Bronchial epithelial cell (primary cell): ENCODE results near the gene KLHDC8B. TPM values are rescaled to one million over a fixed set of nuclear protein-coding genes. Genes with fewer than 3 reads are reported as not detected.

ENCODE experiments used
- DNase-seq: peaks from one replicate; pipeline ENCODE4 v3.0.0-alpha.2; 2010; ENCODE audit warnings: low read depth
- FAIRE-seq: peaks from 2 replicates; lab custom pipeline; 2011; peaks lifted over from hg19 to GRCh38; lab: Jason Lieb, UNC
- H3K27me3 ChIP-seq: 2 replicates; pipeline ENCODE4 v1.5.1; 2011; ENCODE audit warnings: low read length; ENCODE audit not compliant: control insufficient read depth, insufficient read depth
- H3K36me3 ChIP-seq: 2 replicates; pipeline ENCODE4 v1.5.1; 2011; ENCODE audit warnings: low read length; ENCODE audit not compliant: control insufficient read depth, insufficient read depth
- H3K4me3 ChIP-seq: 2 replicates; pipeline ENCODE4 v1.5.1; 2011; ENCODE audit warnings: mild to moderate bottlenecking, low read depth, low read length, control low read depth
- total RNA-seq: library from RNA; depleted of rRNA; stranded (reverse); fragments of >200 nt; gene quantifications from 2 replicates; pipeline ENCODE4 v1.2.1, GENCODE V29; 2014
- TF ChIP-seq, protein P1 (sequence below): IDR thresholded peaks from 2 replicates; pipeline ENCODE4 v1.5.1; 2011; ENCODE audit warnings: mild to moderate bottlenecking, moderate library complexity, low read length, control low read depth, inconsistent platforms; ENCODE audit not compliant: insufficient read depth, severe bottlenecking

KLHDC8B gene
- total RNA-seq, 1 donor from 2014 or later: 37.9 TPM

DNA sequence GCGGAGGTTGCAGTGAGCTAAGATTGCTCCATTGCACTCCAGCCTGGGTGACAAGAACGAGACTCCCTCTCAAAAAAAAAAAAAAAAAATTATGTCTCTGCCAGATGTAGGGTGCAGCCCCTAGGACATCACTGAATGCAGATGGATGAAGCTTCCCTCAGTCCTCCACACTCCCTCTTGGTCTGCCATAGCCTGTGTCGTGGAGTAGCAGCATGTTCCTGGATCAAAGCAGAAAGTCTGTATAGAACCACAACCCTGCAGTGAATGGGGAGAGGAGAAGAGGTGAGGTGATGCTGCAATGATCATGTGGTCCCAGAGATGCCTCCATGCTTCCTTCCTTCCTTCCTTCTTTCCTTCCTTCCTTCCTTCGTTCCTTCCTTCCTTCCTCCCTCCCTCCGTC is 23.2 kb upstream of the KLHDC8B start:
- no peak overlapping the region for H3K4me3 ChIP-seq
- FAIRE-seq (no peak), DNase-seq (no peak)
- no peaks in the 10 kb centered on the region for H3K36me3 ChIP-seq
- no peaks in the 10 kb centered on the region for H3K27me3 ChIP-seq
- TF ChIP-seq, protein P1, sequence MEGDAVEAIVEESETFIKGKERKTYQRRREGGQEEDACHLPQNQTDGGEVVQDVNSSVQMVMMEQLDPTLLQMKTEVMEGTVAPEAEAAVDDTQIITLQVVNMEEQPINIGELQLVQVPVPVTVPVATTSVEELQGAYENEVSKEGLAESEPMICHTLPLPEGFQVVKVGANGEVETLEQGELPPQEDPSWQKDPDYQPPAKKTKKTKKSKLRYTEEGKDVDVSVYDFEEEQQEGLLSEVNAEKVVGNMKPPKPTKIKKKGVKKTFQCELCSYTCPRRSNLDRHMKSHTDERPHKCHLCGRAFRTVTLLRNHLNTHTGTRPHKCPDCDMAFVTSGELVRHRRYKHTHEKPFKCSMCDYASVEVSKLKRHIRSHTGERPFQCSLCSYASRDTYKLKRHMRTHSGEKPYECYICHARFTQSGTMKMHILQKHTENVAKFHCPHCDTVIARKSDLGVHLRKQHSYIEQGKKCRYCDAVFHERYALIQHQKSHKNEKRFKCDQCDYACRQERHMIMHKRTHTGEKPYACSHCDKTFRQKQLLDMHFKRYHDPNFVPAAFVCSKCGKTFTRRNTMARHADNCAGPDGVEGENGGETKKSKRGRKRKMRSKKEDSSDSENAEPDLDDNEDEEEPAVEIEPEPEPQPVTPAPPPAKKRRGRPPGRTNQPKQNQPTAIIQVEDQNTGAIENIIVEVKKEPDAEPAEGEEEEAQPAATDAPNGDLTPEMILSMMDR: no peak

DNA sequence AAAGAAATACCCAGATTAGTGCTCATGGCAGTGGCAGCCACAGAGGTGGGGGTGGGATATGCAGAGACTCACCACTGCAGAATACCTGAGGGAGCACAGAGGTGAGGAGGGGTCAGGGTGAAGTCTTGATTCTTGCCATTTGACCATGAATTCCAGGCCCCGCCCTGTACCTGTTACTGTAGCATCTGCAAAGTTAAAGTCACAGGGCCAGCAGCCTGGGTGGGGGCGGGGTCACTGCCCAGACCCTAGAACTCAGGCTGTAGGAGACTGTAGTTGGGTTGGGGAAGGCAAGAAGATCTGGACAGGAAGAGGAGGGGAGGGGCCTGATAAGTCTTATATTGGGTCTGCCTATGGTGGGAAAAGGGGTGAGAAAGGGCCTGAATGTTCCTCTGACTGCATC is 19.8 kb upstream of the KLHDC8B start:
- TF ChIP-seq, protein P1: no peak
- no peaks in the 10 kb centered on the region for H3K36me3 ChIP-seq
- FAIRE-seq (no peak), DNase-seq (no peak)
- H3K4me3 ChIP-seq: no peak overlapping the region
- H3K27me3 ChIP-seq: no peaks in the 10 kb centered on the region

DNA sequence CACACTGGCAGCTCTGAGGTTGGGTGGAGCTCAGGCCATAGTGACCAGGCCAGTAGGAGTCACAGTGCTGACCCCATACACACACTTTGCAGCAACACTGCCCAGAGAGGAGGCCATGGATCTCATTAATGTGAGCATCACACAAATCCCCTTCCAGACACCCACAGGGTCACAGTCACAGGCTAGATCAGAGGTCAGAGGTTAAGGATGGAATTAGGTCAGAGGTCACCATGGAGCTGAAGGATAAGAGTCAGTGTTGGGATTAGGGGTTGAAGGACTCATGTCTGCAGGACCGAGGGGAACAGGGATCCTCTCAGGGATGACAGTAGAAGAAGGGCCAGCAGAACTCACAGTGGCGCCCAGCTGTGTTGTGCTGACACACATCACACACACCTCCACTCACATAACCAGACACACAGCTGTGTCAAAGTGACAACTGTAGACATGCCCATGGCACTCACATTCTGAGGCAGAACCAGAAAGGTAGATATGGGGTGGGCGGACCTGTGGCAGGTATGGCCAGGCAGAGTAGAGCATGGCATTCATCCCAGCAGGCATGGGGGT is 18.0 kb upstream of the KLHDC8B start:
- FAIRE-seq: peak; percentile 40
- TF ChIP-seq, protein P1: no peak
- no peak for DNase-seq
- H3K36me3 ChIP-seq: no peaks in the 10 kb centered on the region
- no peak overlapping the region for H3K4me3 ChIP-seq
- H3K27me3 ChIP-seq: no peaks in the 10 kb centered on the region

DNA sequence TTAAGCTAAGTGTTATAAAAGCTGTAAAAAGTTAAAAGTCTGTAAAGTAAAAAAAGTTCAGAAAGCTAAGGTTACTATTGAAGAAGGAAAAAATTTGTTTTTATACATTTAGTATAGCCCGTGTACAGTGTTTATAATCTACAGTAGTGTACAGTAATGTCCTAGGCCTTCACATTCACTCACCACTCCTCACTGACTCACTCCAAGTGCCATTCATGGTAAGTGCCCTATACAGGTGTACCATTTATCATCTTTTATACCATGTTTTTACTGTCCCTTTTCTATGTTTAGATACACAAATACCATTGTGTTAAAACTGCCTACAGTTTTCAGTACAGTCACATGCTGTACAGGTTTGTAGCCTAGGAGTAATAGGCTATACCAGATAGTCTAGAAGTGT is 14.1 kb upstream of the KLHDC8B start:
- DNase-seq (peak; percentile 34), FAIRE-seq (no peak)
- peaks cover 3% of the 10 kb centered on the region for H3K36me3 ChIP-seq
- TF ChIP-seq, protein P1: no peak
- H3K27me3 ChIP-seq: no peaks in the 10 kb centered on the region
- no peak overlapping the region for H3K4me3 ChIP-seq

DNA sequence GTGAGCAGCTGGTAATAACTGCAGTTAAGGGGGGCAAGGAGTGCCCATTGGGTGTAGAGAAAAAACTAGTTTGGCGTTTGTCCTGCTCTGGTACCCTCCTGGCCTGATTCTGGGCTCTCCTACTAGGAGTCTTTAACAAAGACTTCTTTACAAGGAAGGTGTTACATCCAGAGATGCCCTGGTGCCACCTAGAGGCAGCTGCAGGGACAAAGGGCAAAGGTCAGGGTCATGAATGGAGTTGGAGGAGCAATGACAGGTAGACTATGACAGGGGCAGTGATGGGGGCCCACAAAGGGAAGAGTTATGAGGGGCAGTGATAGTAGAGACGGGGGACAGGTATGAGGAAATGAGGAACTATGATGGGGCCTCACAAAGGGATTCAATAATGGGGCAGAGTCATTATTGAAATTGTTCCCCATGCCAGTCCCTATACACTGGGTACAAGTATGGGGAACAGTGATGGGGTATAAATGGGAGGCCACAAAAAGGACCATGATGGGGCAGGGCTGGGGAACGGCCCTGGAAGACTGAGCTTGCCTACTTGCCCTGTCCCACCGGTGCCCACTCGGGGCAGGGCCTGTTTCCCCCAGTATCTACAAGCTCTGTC is 13.2 kb upstream of the KLHDC8B start:
- H3K27me3 ChIP-seq: no peaks in the 10 kb centered on the region
- peaks cover 9% of the 10 kb centered on the region for H3K36me3 ChIP-seq
- FAIRE-seq: no peak
- no peak overlapping the region for H3K4me3 ChIP-seq
- peak; percentile 34 for DNase-seq
- TF ChIP-seq, protein P1: peak; percentile 59
